ENCODE results near the gene TIAM2. TPM values are rescaled to one million over a fixed set of nuclear protein-coding genes. Genes with fewer than 3 reads are reported as not detected.
"Not testable (repeated sequence)": the region's sequence is repeated elsewhere in the genome, so short reads cannot be mapped to it uniquely, and the experiment has no call there.

Gene TIAM2
- total RNA-seq, 1 donor from 2014 or later, result 171 TPM

- no peak for DNase-seq (ENCODE audit: low spot score in 2 of 2)
- FAIRE-seq, result no peak
These were observed 157.3 kb downstream of the TIAM2 start for GRCh38 chr6:155152211-155153076.

GRCh38 chr6:155154158-155154830, 159.2 kb downstream of the TIAM2 start:
- DNase-seq (ENCODE audit: low spot score in 2 of 2) (no peak), FAIRE-seq (no peak)

GRCh38 chr6:155155787-155156447, 160.8 kb downstream of the TIAM2 start:
- no peak for FAIRE-seq
- DNase-seq (ENCODE audit: low spot score in 2 of 2), result no peak

GRCh38 chr6:155157101-155157500, 162.0 kb downstream of the TIAM2 start:
- DNase-seq (ENCODE audit: low spot score in 2 of 2) (no peak), FAIRE-seq (no peak)

GRCh38 chr6:155158030-155158843, 163.1 kb downstream of the TIAM2 start:
- DNase-seq (ENCODE audit: low spot score in 2 of 2) (no peak), FAIRE-seq (no peak)

GRCh38 chr6:155162682-155163081, 167.6 kb downstream of the TIAM2 start:
- DNase-seq (ENCODE audit: low spot score in 2 of 2), result no peak
- FAIRE-seq, result no peak

- no peak for DNase-seq (ENCODE audit: low spot score in 2 of 2)
These were observed 168.5 kb downstream of the TIAM2 start for GRCh38 chr6:155163601-155164000.

GRCh38 chr6:155165029-155165710, 170.1 kb downstream of the TIAM2 start:
- no peak for DNase-seq (ENCODE audit: low spot score in 2 of 2)
- FAIRE-seq, result no peak

More at GRCh38 chr6:155163601-155164000, 168.5 kb downstream of the TIAM2 start:
- no peak for FAIRE-seq

GRCh38 chr6:155170519-155170918, 175.4 kb downstream of the TIAM2 start:
- FAIRE-seq, result no peak

GRCh38 chr6:155171109-155171746, 176.1 kb downstream of the TIAM2 start:
- FAIRE-seq, result no peak
- DNase-seq (ENCODE audit: low spot score in 2 of 2), result peak in 1 of 2 donors; percentile 54

More at GRCh38 chr6:155170519-155170918, 175.4 kb downstream of the TIAM2 start:
- DNase-seq (ENCODE audit: low spot score in 2 of 2), result no peak

- no peak for FAIRE-seq
- no peak for DNase-seq (ENCODE audit: low spot score in 2 of 2)
These were observed 176.8 kb downstream of the TIAM2 start for GRCh38 chr6:155171747-155172449.

- FAIRE-seq (no peak), DNase-seq (ENCODE audit: low spot score in 2 of 2) (no peak)
These were observed 178.4 kb downstream of the TIAM2 start for GRCh38 chr6:155173488-155173887.

GRCh38 chr6:155174576-155175211, 179.6 kb downstream of the TIAM2 start:
- DNase-seq (ENCODE audit: low spot score in 2 of 2) (peak; percentile 46 to 66), FAIRE-seq (no peak)

GRCh38 chr6:155177363-155177961, 182.3 kb downstream of the TIAM2 start:
- FAIRE-seq (peak; percentile 68), DNase-seq (ENCODE audit: low spot score in 2 of 2) (peak; percentile 22 to 41)

- FAIRE-seq, result no peak
- no peak for DNase-seq (ENCODE audit: low spot score in 2 of 2)
These were observed 186.4 kb downstream of the TIAM2 start for GRCh38 chr6:155181498-155181897.

GRCh38 chr6:155182103-155182502, 187.0 kb downstream of the TIAM2 start:
- FAIRE-seq (no peak), DNase-seq (ENCODE audit: low spot score in 2 of 2) (no peak)

GRCh38 chr6:155183095-155183494, 188.0 kb downstream of the TIAM2 start:
- DNase-seq (ENCODE audit: low spot score in 2 of 2) (no peak), FAIRE-seq (no peak)

- FAIRE-seq; DNase-seq (ENCODE audit: low spot score in 2 of 2): not testable (repeated sequence)
These were observed 189.9 kb downstream of the TIAM2 start for GRCh38 chr6:155185041-155185440.
